Spleen (tissue), 11 donors: ENCODE data around the gene ST3GAL4. TPM values are rescaled to one million over a fixed set of nuclear protein-coding genes. Genes with fewer than 3 reads are reported as not detected.

ENCODE experiments used
- DNase-seq: peaks from one replicate; pipeline ENCODE4 v3.0.0-alpha.2; 2020
- H3K27ac ChIP-seq, 8 donors: fragments of 200-600 bp; sonication (generic) in 7 of 8; 1 replicate in 4 of 8; 2 replicates in 4 of 8; pipeline versions ENCODE4 v1.5.0 to v1.8.0; 2016 to 2021; ENCODE audit warnings: inconsistent platforms in 4 of 8, mild to moderate bottlenecking in 4 of 8, moderate library complexity in 1 of 8
- H3K27me3 ChIP-seq, 7 donors: fragments of 200-600 bp; sonication (generic) in 6 of 7; replicated peaks in 1 of 7; 1 replicate in 4 of 7; 2 replicates in 3 of 7; pipeline versions ENCODE4 v1.5.0 to v1.8.0; 2016 to 2021; ENCODE audit warnings: inconsistent platforms in 3 of 7, mild to moderate bottlenecking in 1 of 7
- H3K36me3 ChIP-seq, 6 donors: fragments of 200-600 bp; sonication (generic) in 5 of 6; 1 replicate in 4 of 6; 2 replicates in 2 of 6; pipeline versions ENCODE4 v1.5.0 to v1.8.0; 2016 to 2021; ENCODE audit warnings: inconsistent platforms in 2 of 6
- H3K4me1 ChIP-seq, 6 donors: fragments of 200-600 bp; sonication (generic) in 5 of 6; 1 replicate in 3 of 6; 2 replicates in 3 of 6; pipeline versions ENCODE4 v1.5.0 to v1.8.0; 2016 to 2021; ENCODE audit warnings: inconsistent platforms in 3 of 6
- H3K4me3 ChIP-seq, 8 donors: fragments of 200-600 bp; sonication (generic) in 7 of 8; 1 replicate in 4 of 8; 2 replicates in 4 of 8; pipeline versions ENCODE4 v1.5.0 to v1.8.0; 2016 to 2021; ENCODE audit warnings: inconsistent platforms in 4 of 8, mild to moderate bottlenecking in 4 of 8, moderate library complexity in 2 of 8
- H3K9me3 ChIP-seq, 8 donors: fragments of 200-600 bp; sonication (generic) in 7 of 8; 1 replicate in 4 of 8; 2 replicates in 4 of 8; pipeline versions ENCODE4 v1.5.0 to v1.8.0; 2016 to 2021; ENCODE audit warnings: inconsistent platforms in 4 of 8
- POLR2A ChIP-seq, 3 donors: fragments of 450-650 bp; IDR thresholded peaks; one replicate each; pipeline ENCODE4 v1.5.1; 2017; ENCODE audit warnings: antibody characterized with exemption in 3 of 3, mild to moderate bottlenecking in 1 of 3
- POLR2AphosphoS5 ChIP-seq, 3 donors: sonication (generic); formaldehyde crosslinking; IDR thresholded peaks; one replicate each; pipeline ENCODE4 v1.5.1; 2017; ENCODE audit warnings: antibody characterized with exemption in 3 of 3
- WGBS, 5 donors: extraction: QIAGEN DNeasy Blood & Tissue Kit in 3 of 5; methylation state at CpG; one replicate each; pipeline versions ENCODE4 v1.1.5 to v1.1.7; 2013 to 2018; 5-methylcytosine and 5-hydroxymethylcytosine counted together
- intact Hi-C: fragments of 100-400 bp; cut with DNase I; formaldehyde crosslinking; loops from one replicate; pipeline ENCODE4 v1.15.0; 2023; ENCODE audit warnings: low total_unique reads
- polyA plus RNA-seq, 3 donors: library from polyadenylated mRNA; stranded (reverse); fragments of 200-250 nt; gene quantifications; one replicate each; pipeline ENCODE4 v1.2.1, GENCODE V29; 2013
- small RNA-seq, 4 donors: library from RNA; depleted of rRNA; stranded (forward); fragments of <200 nt; gene quantifications; one replicate each; pipeline ENCODE3, GENCODE V24; 2016
- total RNA-seq, 7 donors: library from RNA; depleted of rRNA in 3 of 7; stranded (reverse); fragments of >200 nt in 3 of 7; fragmentation: NEBNext Ultra II Directional in 4 of 7; extraction: Animal tissue kit (Norgen Biotek cat#: 25700) in 4 of 7; gene quantifications; one replicate each; pipeline versions ENCODE4 v1.1.0 to v1.2.1, GENCODE V29; 2016 to 2021
- TF ChIP-seq, protein P1 (sequence below), 11 experiments: fragments of 200-600 bp in 7 of 11; fragments of 450-650 bp in 4 of 11; sonication (generic) in 4 of 11; IDR thresholded peaks in 8 of 11; conservative IDR thresholded peaks in 3 of 11; 1 replicate in 7 of 11; 2 replicates in 4 of 11; pipeline versions ENCODE4 v1.4.0 to v1.8.0; 2016 to 2021; ENCODE audit warnings: antibody characterized with exemption in 11 of 11, inconsistent platforms in 4 of 11, mild to moderate bottlenecking in 1 of 11
- donor health status: healthy with polysubstance abuse.
- donor health status: DM: no; HTN: no; CAD: no; lungs with moderate emphysema.
- donor health status: DM: no; HTN: no; CAD: no.
- donor health status: Bipolar disorder and iron deficiency.
- donor health status: healthy.
- donor health status: DM: no; HTN: no; CAD: no.
- donor health status: DM: yes; HTN: yes; CAD: no.

Gene ST3GAL4
- total and polyA plus RNA-seq, 10 donors = 12.8 to 102 (median 47.4) TPM

DNA sequence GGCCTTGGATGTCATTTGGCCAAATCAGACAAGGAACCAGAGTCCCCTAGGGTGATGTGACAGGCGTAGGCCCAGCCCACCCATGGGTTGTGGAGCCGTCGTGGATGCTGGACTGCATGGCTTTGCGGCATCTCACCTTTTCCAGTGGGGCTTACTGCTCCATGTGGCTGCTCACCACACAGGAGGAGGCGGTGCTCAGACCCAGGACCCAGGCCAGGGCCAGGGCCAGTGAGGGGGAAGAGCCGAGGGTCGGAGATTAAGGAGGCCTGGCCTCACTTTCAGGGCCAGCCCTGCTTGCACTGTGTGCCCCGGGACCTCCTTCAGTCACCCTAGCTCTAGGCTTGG lies 105.6 kb downstream of the ST3GAL4 start:
- no peaks in the 10 kb centered on the region for H3K9me3 ChIP-seq
- peaks cover 15 to 54% (median 26%) of the 10 kb centered on the region in 6 donors for H3K4me1 ChIP-seq
- no peaks in the 10 kb centered on the region for H3K36me3 ChIP-seq
- H3K27me3 ChIP-seq = no peaks in the 10 kb centered on the region
- intact Hi-C loops = no loop called here
- no peak overlapping the region for H3K4me3 ChIP-seq
- TF ChIP-seq POLR2AphosphoS5 (IDR thresholded peaks at IDR 0.05) = no peak
- TF ChIP-seq, protein P1, sequence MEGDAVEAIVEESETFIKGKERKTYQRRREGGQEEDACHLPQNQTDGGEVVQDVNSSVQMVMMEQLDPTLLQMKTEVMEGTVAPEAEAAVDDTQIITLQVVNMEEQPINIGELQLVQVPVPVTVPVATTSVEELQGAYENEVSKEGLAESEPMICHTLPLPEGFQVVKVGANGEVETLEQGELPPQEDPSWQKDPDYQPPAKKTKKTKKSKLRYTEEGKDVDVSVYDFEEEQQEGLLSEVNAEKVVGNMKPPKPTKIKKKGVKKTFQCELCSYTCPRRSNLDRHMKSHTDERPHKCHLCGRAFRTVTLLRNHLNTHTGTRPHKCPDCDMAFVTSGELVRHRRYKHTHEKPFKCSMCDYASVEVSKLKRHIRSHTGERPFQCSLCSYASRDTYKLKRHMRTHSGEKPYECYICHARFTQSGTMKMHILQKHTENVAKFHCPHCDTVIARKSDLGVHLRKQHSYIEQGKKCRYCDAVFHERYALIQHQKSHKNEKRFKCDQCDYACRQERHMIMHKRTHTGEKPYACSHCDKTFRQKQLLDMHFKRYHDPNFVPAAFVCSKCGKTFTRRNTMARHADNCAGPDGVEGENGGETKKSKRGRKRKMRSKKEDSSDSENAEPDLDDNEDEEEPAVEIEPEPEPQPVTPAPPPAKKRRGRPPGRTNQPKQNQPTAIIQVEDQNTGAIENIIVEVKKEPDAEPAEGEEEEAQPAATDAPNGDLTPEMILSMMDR (IDR thresholded peaks at IDR 0.05 in 8 of 11, conservative IDR thresholded peaks at IDR 0.05 in 3 of 11) = no peak
- no peak for TF ChIP-seq POLR2A (IDR thresholded peaks at IDR 0.05)
- WGBS, 5 donors = 87 to 97% (median 92%) methylated on average over 6 to 8 of the region's 8 CpGs
- DNase-seq = no peak
- no peak overlapping the region for H3K27ac ChIP-seq

DNA sequence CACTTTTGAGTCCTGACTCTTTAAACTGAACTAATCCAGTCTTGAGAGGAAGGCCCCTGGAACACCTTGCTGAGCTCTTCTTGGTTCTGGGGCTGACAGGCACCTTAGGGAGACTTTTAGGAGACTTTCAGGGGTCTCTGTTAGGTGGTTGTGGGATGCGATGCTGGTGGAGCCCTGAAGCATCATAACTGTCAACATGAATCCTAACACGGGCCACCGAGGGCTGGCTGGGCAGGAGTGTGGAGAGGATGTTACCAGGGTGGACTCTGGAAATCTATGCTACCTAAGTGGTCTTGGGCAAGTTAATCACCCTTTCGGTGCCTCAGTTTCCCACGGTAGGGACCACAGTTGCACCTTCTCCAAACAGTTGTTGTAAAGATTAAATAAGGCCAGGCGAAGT lies 106.5 kb downstream of the ST3GAL4 start:
- no peak for DNase-seq
- H3K27me3 ChIP-seq = no peaks in the 10 kb centered on the region
- no peak overlapping the region for H3K27ac ChIP-seq
- no peaks in the 10 kb centered on the region for H3K9me3 ChIP-seq
- WGBS, 5 donors = 85 to 98% (median 91%) methylated on average over 6 of the region's 6 CpGs
- TF ChIP-seq, protein P1 (IDR thresholded peaks at IDR 0.05 in 8 of 11, conservative IDR thresholded peaks at IDR 0.05 in 3 of 11) = no peak
- no peak for TF ChIP-seq POLR2AphosphoS5 (IDR thresholded peaks at IDR 0.05)
- no peak for TF ChIP-seq POLR2A (IDR thresholded peaks at IDR 0.05)
- no peaks in the 10 kb centered on the region for H3K36me3 ChIP-seq
- H3K4me1 ChIP-seq = peaks cover 24 to 58% (median 35%) of the 10 kb centered on the region in 6 donors
- intact Hi-C loops = no loop called here
- H3K4me3 ChIP-seq = no peak overlapping the region

DNA sequence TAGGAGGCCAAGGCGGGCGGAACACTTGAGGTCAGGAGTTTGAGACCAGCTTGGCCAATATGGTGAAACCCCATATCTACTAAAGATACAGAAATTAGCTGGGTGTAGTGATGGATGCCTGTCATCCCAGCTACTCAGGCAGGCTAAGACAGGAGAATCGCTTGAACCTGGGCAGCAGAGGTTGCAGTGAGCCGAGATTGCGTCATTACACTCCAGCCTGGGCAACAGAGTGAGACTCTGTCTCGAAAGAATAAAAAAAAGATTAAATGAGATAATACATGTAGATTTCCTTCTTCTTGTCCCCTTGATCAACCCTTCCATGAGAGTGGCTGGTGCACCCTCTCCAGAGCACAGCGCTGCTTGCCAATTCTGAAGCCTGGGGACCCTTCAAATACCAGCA lies 106.9 kb downstream of the ST3GAL4 start:
- H3K9me3 ChIP-seq = no peaks in the 10 kb centered on the region
- DNase-seq = no peak
- no peak overlapping the region for H3K4me3 ChIP-seq
- H3K27ac ChIP-seq = no peak overlapping the region
- TF ChIP-seq, protein P1 (IDR thresholded peaks at IDR 0.05 in 8 of 11, conservative IDR thresholded peaks at IDR 0.05 in 3 of 11) = no peak
- TF ChIP-seq POLR2A (IDR thresholded peaks at IDR 0.05) (no peak), POLR2AphosphoS5 (IDR thresholded peaks at IDR 0.05) (no peak)
- WGBS, 5 donors = 88 to 99% (median 95%) methylated on average over 7 of the region's 7 CpGs
- H3K27me3 ChIP-seq = no peaks in the 10 kb centered on the region
- intact Hi-C loops = no loop called here
- H3K36me3 ChIP-seq = no peaks in the 10 kb centered on the region
- peaks cover 28 to 59% (median 39%) of the 10 kb centered on the region in 6 donors for H3K4me1 ChIP-seq

Small RNA genes lying within 50 kb of the gene (small RNA-seq; reads per million reads assigned to genes)
- 0 reads per million in 4 donors for gene AP001318.3

Other genes with a start within 250 kb of the ST3GAL4 start
- 10 to 100 TPM; 20.6 to 26.7 (median 22.3) TPM for gene RPUSD4, start 144.0 kb upstream of the ST3GAL4 start, total RNA-seq
- 10 to 100 TPM; 14.5 to 15.5 (median 15.4) TPM for gene RPUSD4, start 144.0 kb upstream of the ST3GAL4 start, polyA plus RNA-seq
- 10 to 100 TPM; 15.3 to 32.3 (median 21.0) TPM for gene FAM118B, start 143.9 kb upstream of the ST3GAL4 start, total RNA-seq
- 10 to 100 TPM in 1 of 3 donors, 1 to 10 TPM in 2; 5.5 to 11.1 (median 6.5) TPM for gene FAM118B, start 143.9 kb upstream of the ST3GAL4 start, polyA plus RNA-seq
- 100 to 1,000 TPM; 103 to 130 (median 117) TPM for gene SRPRA, start 86.8 kb upstream of the ST3GAL4 start, total RNA-seq
- 10 to 100 TPM; 30.9 to 35.3 (median 32.0) TPM for gene SRPRA, start 86.8 kb upstream of the ST3GAL4 start, polyA plus RNA-seq
- 10 to 100 TPM; 26.1 to 48.1 (median 32.0) TPM for gene FOXRED1, start 86.5 kb upstream of the ST3GAL4 start, total RNA-seq
- gene FOXRED1, start 86.5 kb upstream of the ST3GAL4 start, polyA plus RNA-seq = 10 to 100 TPM; 20.5 to 31.6 (median 23.3) TPM
- gene TIRAP, start 72.6 kb upstream of the ST3GAL4 start, total RNA-seq = 10 to 100 TPM; 15.4 to 23.5 (median 18.5) TPM
- 1 to 10 TPM; 2.6 to 7.3 (median 3.0) TPM for gene TIRAP, start 72.6 kb upstream of the ST3GAL4 start, polyA plus RNA-seq
- 10 to 100 TPM; 17.4 to 30.8 (median 21.1) TPM for gene DCPS, start 51.6 kb upstream of the ST3GAL4 start, total RNA-seq
- 10 to 100 TPM; 23.9 to 35.2 (median 30.4) TPM for gene DCPS, start 51.6 kb upstream of the ST3GAL4 start, polyA plus RNA-seq